SK-N-SH treated with all-trans-retinoic acid at 6 μM for 48 hours (cell line): ENCODE results near the gene PROM1.

Experiments
- ARNTL ChIP-seq: fragments of 450-650 bp; formaldehyde crosslinking; IDR thresholded peaks from 2 replicates; pipeline ENCODE4 v1.5.0; 2020; ENCODE audit warnings: low read depth, mild to moderate bottlenecking, moderate library complexity, borderline replicate concordance
- BACH2 ChIP-seq: fragments of 250-450 bp; sonication (Bioruptor Pico); IDR thresholded peaks from 2 replicates; pipeline ENCODE4 v1.9.0; 2021; ENCODE audit warnings: mild to moderate bottlenecking, borderline replicate concordance
- ESRRG ChIP-seq: fragments of 250-450 bp; sonication (Bioruptor Pico); IDR thresholded peaks from 2 replicates; pipeline ENCODE4 v1.6.1; 2021; ENCODE audit warnings: mild to moderate bottlenecking
- GLIS3 ChIP-seq: fragments of 250-450 bp; sonication (Bioruptor Pico); IDR thresholded peaks from 2 replicates; pipeline ENCODE4 v1.5.0; 2020; ENCODE audit warnings: mild to moderate bottlenecking, moderate library complexity
- PPARA ChIP-seq: fragments of 250-450 bp; sonication (Bioruptor Pico); IDR thresholded peaks from 2 replicates; pipeline ENCODE4 v1.5.0; 2020; ENCODE audit warnings: mild to moderate bottlenecking, borderline replicate concordance
- SNAI2 ChIP-seq: fragments of 250-450 bp; sonication (Bioruptor Pico); IDR thresholded peaks from 2 replicates; pipeline ENCODE4 v1.5.0; 2020; ENCODE audit warnings: mild to moderate bottlenecking, moderate library complexity
- ZC3H10 ChIP-seq: fragments of 250-450 bp; sonication (Bioruptor Pico); IDR thresholded peaks from 2 replicates; pipeline ENCODE4 v1.5.1; 2021; ENCODE audit warnings: mild to moderate bottlenecking, moderate library complexity
- ZFP30 ChIP-seq: fragments of 450-650 bp; formaldehyde crosslinking; IDR thresholded peaks from 2 replicates; pipeline ENCODE4 v1.5.0; 2022; ENCODE audit warnings: mild to moderate bottlenecking, moderate library complexity
- TF ChIP-seq, protein P1 (sequence below): fragments of 250-450 bp; sonication (Bioruptor Pico); IDR thresholded peaks from 2 replicates; pipeline ENCODE4 v1.5.1; 2020; ENCODE audit warnings: low read depth, mild to moderate bottlenecking, moderate library complexity
- TF ChIP-seq, protein P2 (sequence below): fragments of 250-450 bp; sonication (Bioruptor Pico); IDR thresholded peaks from 2 replicates; pipeline ENCODE4 v1.5.1; 2021; ENCODE audit warnings: mild to moderate bottlenecking, moderate library complexity
- TF ChIP-seq, protein P3 (sequence below): fragments of 250-450 bp; sonication (Bioruptor Pico); IDR thresholded peaks from 2 replicates; pipeline ENCODE4 v1.8.0; 2021; ENCODE audit warnings: low read depth, mild to moderate bottlenecking, moderate library complexity, borderline replicate concordance
- TF ChIP-seq, protein P4 (sequence below): fragments of 250-450 bp; sonication (Bioruptor Pico); IDR thresholded peaks from 2 replicates; pipeline ENCODE4 v1.5.0; 2020; ENCODE audit warnings: mild to moderate bottlenecking, moderate library complexity

DNA sequence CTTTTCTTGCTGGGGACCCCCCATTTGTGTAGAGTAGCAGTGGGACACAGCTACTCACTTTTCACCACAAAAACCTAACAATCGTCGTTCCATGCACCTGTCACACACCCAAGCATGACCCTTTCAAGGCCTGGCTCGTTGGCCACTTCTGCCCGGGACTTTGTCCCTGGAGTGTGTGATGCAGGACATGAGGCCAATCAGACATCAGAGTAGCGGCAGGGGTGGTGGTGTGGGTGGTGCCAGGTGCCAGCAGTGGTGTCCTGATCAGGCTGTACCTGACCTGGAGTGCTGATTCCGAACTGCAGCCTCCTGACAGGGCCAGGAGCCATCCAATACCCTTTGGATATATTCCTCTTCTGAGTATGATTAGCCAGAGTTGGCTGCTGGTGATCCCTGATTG, 23.1 kb upstream of the PROM1 start:
- TF ChIP-seq, protein P1, sequence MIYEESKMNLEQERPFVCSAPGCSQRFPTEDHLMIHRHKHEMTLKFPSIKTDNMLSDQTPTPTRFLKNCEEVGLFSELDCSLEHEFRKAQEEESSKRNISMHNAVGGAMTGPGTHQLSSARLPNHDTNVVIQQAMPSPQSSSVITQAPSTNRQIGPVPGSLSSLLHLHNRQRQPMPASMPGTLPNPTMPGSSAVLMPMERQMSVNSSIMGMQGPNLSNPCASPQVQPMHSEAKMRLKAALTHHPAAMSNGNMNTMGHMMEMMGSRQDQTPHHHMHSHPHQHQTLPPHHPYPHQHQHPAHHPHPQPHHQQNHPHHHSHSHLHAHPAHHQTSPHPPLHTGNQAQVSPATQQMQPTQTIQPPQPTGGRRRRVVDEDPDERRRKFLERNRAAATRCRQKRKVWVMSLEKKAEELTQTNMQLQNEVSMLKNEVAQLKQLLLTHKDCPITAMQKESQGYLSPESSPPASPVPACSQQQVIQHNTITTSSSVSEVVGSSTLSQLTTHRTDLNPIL (CRISPR knock-in tag) = no peak
- TF ChIP-seq ZC3H10 (CRISPR knock-in tag) = no peak
- TF ChIP-seq ARNTL (CRISPR knock-in tag) = no peak
- TF ChIP-seq, protein P2, sequence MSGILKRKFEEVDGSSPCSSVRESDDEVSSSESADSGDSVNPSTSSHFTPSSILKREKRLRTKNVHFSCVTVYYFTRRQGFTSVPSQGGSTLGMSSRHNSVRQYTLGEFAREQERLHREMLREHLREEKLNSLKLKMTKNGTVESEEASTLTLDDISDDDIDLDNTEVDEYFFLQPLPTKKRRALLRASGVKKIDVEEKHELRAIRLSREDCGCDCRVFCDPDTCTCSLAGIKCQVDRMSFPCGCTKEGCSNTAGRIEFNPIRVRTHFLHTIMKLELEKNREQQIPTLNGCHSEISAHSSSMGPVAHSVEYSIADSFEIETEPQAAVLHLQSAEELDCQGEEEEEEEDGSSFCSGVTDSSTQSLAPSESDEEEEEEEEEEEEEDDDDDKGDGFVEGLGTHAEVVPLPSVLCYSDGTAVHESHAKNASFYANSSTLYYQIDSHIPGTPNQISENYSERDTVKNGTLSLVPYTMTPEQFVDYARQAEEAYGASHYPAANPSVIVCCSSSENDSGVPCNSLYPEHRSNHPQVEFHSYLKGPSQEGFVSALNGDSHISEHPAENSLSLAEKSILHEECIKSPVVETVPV (CRISPR knock-in tag) = no peak
- TF ChIP-seq ZFP30 = no peak
- TF ChIP-seq, protein P3, sequence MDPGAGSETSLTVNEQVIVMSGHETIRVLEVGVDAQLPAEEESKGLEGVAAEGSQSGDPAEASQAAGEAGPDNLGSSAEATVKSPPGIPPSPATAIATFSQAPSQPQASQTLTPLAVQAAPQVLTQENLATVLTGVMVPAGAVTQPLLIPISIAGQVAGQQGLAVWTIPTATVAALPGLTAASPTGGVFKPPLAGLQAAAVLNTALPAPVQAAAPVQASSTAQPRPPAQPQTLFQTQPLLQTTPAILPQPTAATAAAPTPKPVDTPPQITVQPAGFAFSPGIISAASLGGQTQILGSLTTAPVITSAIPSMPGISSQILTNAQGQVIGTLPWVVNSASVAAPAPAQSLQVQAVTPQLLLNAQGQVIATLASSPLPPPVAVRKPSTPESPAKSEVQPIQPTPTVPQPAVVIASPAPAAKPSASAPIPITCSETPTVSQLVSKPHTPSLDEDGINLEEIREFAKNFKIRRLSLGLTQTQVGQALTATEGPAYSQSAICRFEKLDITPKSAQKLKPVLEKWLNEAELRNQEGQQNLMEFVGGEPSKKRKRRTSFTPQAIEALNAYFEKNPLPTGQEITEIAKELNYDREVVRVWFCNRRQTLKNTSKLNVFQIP (CRISPR knock-in tag) = no peak
- TF ChIP-seq, protein P4, sequence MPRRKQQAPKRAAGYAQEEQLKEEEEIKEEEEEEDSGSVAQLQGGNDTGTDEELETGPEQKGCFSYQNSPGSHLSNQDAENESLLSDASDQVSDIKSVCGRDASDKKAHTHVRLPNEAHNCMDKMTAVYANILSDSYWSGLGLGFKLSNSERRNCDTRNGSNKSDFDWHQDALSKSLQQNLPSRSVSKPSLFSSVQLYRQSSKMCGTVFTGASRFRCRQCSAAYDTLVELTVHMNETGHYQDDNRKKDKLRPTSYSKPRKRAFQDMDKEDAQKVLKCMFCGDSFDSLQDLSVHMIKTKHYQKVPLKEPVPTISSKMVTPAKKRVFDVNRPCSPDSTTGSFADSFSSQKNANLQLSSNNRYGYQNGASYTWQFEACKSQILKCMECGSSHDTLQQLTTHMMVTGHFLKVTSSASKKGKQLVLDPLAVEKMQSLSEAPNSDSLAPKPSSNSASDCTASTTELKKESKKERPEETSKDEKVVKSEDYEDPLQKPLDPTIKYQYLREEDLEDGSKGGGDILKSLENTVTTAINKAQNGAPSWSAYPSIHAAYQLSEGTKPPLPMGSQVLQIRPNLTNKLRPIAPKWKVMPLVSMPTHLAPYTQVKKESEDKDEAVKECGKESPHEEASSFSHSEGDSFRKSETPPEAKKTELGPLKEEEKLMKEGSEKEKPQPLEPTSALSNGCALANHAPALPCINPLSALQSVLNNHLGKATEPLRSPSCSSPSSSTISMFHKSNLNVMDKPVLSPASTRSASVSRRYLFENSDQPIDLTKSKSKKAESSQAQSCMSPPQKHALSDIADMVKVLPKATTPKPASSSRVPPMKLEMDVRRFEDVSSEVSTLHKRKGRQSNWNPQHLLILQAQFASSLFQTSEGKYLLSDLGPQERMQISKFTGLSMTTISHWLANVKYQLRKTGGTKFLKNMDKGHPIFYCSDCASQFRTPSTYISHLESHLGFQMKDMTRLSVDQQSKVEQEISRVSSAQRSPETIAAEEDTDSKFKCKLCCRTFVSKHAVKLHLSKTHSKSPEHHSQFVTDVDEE (CRISPR knock-in tag) = no peak
- no peak for TF ChIP-seq GLIS3 (CRISPR knock-in tag)
- TF ChIP-seq PPARA (CRISPR knock-in tag) = no peak
- no peak for TF ChIP-seq ESRRG (CRISPR knock-in tag)
- no peak for TF ChIP-seq SNAI2
- TF ChIP-seq BACH2 = no peak
